DMS79 (cell line): Measurements from ENCODE around the gene ERI2.
"Not testable (repeated sequence)": the region's sequence is repeated elsewhere in the genome, so short reads cannot be mapped to it uniquely, and the experiment has no call there.

Experiments
- DNase-seq: peaks from one replicate; lab custom pipeline; 2025; lab: John Stamatoyannopoulos, UW

ERI2 gene

GRCh38 chr16:20818929-20819585 is 12.8 kb upstream of the ERI2 start:
- no peak for DNase-seq

GRCh38 chr16:20814784-20815183 is 8.5 kb upstream of the ERI2 start:
- DNase-seq: no peak

- DNase-seq: no peak
Measured at GRCh38 chr16:20812510-20812909, 6.2 kb upstream of the ERI2 start.

DNA sequence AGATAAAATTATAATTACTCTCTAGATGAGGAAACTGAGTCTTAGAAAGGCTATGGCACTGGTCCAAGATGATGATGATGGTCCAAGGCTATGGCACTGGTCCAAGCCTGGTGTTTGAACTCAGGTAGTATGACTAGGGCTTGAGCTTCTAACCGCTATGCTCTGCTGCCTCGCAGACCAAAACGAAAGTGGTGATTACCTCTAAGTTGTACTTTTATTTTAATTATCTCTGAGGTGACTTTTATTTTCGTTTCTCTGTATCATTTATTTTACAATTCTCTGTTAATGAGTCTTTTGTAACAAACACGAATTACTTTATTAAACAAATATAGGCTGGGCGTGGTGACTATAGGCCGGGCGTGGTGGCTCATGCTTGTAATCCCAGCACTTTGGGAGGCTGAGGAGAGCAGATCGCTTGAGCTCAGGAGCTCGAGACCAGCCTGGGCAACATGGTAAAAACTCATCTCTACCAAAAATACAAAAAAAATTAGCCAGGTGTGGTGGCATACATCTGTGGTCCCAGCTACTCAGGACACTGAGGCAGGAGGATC is 5.7 kb upstream of the ERI2 start:
- no peak for DNase-seq

DNA sequence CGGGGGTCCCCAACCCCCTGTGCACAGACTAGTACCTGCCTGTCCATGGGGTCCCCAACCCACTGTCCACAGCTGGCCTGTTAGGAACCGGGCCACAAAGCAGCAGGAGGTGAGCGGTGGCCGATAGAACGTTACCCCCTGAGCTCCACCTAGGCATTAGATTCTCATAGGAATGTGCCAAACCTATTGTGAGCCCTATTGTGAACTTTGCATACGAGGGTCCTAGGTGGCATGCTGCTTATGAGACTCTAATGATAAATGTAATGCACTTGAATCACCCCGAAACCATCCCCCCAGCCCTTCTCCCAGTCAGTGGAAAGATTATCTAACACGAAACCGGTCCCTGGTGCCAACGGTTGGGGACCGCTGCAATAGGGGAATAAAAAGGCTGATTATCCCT is 1.6 kb upstream of the ERI2 start:
- DNase-seq: no peak

- not testable (repeated sequence) for DNase-seq
Measured at GRCh38 chr16:20805684-20806167, 546 bp downstream of the ERI2 start.

GRCh38 chr16:20803561-20804214 is 2.6 kb downstream of the ERI2 start:
- no peak for DNase-seq

DNA sequence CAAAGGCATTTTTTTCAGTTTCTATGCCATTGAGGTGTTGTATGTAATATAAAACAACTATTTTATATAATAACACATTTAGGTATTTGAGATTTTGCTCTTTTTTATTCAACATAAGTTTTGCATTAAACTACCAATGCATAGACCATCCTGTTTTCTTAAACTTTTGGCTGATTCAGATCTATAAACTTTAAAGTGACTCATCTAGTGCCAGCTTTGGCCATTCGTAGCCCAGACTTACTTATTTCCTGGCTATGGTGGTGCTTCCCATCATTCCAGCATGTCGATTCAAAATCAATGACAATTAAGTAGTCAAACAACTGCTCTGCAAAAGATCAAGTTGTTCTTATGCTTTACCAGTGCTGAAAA is 3.1 kb downstream of the ERI2 start:
- DNase-seq: no peak

GRCh38 chr16:20801278-20801677 is 5.0 kb downstream of the ERI2 start:
- DNase-seq: no peak

GRCh38 chr16:20799599-20799998 is 6.7 kb downstream of the ERI2 start:
- DNase-seq: no peak

- DNase-seq: no peak
Measured at GRCh38 chr16:20798364-20798763, 7.9 kb downstream of the ERI2 start.

DNA sequence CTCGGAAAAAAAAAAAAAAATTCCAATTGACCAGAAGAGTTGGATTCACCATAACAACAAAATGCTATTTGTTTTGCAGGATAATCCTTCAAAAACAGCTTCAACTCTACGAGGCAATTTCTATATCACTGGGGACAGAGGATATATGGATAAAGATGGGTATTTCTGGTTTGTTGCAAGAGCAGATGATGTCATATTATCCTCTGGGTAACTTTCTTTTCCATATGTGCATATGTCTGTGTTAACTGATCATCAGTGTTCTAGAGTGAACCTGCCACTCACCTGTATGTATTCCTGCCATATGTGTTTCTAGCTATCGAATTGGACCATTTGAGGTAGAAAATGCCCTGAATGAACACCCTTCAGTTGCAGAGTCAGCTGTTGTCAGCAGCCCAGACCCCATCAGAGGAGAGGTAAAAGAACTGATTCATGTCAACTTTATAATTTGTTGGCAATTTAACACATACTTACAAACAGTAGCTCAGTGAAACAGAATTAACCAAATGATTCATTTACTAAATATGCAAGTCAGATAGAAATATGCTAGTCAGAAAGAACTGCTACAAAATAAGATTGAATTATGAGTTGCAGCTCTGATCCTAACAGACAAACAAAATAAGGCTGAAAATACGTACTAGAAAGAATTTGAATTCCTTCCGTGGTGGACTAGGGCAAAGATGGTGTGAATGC is 14.2 kb downstream of the ERI2 start:
- DNase-seq: no peak

DNA sequence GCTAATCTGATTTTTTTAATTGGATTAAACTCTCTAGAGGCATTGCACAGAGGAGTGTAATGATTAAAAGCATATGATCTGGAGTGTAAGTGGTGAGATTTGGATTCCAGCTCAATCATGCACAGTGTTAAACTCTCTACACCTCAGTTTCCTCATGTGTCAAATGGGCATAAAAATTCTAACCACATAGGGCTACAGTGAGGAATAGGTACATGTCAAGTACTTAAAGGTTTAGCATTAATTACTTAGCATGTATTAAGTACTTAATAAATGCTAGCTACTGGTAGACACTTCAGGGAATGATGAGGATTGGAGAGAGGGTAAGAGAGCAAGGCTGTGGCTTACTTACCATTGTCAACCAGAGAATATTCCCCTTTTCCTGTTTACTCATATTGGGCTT is 17.1 kb downstream of the ERI2 start:
- DNase-seq: no peak

- no peak for DNase-seq
Measured at GRCh38 chr16:20784204-20784603, 22.1 kb downstream of the ERI2 start.

- no peak for DNase-seq
Measured at GRCh38 chr16:20782470-20782869, 23.8 kb downstream of the ERI2 start.

GRCh38 chr16:20781697-20782096 is 24.6 kb downstream of the ERI2 start:
- no peak for DNase-seq

DNA sequence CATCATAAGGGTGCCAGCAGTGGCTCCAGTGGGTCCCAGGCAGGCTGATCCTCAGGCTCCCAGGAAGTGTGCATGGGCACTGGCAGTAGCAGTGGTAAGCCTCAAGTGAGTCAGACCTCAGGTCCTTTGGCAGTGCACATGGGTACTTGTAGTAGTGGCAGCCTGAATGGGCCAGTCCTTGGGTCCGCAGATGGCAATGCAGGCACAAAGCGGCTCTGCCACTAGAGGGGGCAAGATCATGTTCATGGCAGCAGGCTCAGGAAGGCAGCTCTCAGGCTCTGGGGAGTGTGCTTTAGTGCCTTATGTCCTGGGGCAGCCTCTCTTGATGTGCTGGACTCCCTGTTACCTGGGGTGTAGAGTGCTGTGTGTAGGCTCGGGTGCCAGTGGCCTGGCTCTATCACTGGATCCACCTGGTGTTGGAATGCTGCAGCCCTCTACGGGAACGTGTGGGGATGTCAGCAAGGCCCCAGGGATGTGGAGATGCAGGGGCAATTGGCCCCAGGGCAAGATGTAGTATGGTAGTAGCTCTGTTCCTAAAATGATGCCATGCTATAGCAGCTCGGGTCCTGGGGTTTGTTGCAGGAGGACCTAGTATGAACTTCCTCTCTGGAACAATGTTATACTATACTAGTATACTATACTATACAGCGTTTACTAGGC is 31.4 kb downstream of the ERI2 start:
- no peak for DNase-seq

DNA sequence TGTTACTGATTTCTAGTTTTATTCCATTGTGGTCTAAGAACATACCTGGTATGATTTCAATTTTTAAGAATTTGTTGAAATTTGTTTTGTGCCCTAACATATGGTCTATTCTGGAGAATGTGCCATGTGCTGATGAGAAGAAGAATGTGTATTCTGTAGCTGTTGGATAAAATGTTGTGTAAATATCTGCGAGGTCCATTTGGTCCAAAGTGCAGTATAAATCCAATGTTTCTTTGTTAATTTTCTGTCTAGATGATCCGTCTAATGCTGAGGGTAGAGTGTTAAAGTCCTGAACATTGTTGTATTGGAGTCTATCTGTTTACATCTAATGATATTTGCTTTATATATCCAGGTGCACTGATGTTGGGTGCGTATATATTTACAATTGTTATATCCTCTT is 32.6 kb downstream of the ERI2 start:
- no peak for DNase-seq

DNA sequence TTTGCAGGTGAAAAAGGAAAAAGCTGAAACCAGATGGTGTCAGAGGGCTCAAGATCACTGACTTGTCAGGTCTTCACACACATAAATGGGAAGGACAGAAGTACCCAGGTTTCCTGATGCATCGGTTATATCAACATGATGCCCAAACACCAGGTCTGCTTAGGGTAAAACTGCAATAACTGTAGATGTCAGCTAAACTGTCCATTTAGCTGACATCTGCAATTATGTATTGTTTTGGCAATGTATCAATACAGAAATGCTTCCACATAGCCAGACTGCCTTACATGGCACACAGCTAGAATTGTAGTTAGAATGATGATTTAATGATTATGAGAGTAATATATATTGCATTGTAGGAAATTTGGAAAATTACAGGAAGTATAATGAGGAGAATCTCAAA is 37.5 kb downstream of the ERI2 start:
- DNase-seq: no peak

GRCh38 chr16:20768121-20768520 is 38.2 kb downstream of the ERI2 start:
- no peak for DNase-seq

DNA sequence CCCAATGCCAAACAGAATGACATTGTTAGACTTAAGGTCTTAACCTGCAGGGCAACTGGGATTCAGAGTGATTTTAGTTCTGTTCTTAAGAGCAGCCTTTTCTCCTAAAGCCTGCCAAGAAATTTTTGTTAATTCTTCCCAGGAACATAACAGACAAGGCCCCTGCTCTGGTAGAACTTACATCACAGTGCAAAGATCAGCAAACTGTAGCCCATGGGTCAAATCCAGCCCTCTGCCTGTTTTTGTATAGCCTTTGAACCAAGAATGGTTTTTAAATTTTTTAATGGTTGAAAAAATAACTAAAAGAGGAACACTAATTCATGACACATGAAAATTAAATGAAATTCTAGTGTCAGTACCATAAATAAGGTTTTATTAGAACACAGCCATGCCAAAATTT is 38.7 kb downstream of the ERI2 start:
- DNase-seq: no peak

DNA sequence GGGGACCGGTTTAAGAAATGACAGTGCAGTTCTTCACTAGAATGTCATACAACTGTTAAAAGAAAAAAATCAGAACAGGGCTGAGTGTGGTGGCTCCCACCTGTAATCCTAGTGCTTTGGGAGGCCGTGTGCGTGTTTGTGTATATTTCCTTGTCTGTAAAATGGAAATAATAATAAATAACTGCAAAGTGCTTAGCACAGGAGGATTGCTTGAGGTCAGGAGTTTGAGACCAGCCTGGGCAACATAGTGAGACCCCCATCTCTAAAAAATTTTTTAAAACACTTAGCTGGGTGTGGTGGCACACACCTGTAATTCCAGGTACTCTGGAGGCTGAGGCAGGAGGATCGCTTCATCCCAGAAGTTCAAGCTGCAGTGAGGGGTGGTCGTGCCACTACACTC is 40.0 kb downstream of the ERI2 start:
- DNase-seq: no peak

- no peak for DNase-seq
Measured at GRCh38 chr16:20765732-20766131, 40.5 kb downstream of the ERI2 start.
